B cell (primary cell): ENCODE results near the gene PTGFRN. TPM values are rescaled to one million over a fixed set of nuclear protein-coding genes. Genes with fewer than 3 reads are reported as not detected.

Source experiments
- ATAC-seq: fragments of 200-7000 bp; cut with Tn5 transposase; one replicate; pipeline ENCODE4 v1.10.0; 2021; ENCODE audit warnings: low read depth, mild to moderate bottlenecking, moderate number of reproducible peaks, moderate library complexity
- CTCF ChIA-PET: fragments of 350-600 bp; sonication (Branson Sonifier 250); formaldehyde crosslinking; loops from one replicate; lab custom pipeline; 2021; ENCODE audit warnings: antibody characterized with exemption, inconsistent platforms; lab: Charles Lee
- POLR2A ChIA-PET: fragments of 350-600 bp; sonication (Branson Sonifier 250); formaldehyde crosslinking; loops from one replicate; lab custom pipeline; 2021; ENCODE audit warnings: antibody characterized with exemption; lab: Charles Lee
- DNase-seq: peaks from one replicate; pipeline ENCODE4 v3.0.0; 2013
- H2AFZ ChIP-seq: 2 replicates; pipeline ENCODE4 v1.6.1; 2012; ENCODE audit warnings: mild to moderate bottlenecking, low read depth, low read length; ENCODE audit not compliant: insufficient read depth, poor library complexity, severe bottlenecking
- H3K27ac ChIP-seq, 2 donors: 1 replicate in 1 of 2; 2 replicates in 1 of 2; pipeline ENCODE4 v1.5.1; 2012 to 2013; ENCODE audit warnings: low read length in 2 of 2, mild to moderate bottlenecking in 2 of 2, moderate library complexity in 1 of 2
- H3K27me3 ChIP-seq, 4 experiments: fragments of 200-600 bp in 1 of 4; sonication (generic) in 1 of 4; replicated peaks in 1 of 4; 1 replicate in 2 of 4; 2 replicates in 2 of 4; pipeline versions ENCODE4 v1.6.1 to v1.7.0; 2013 to 2016; ENCODE audit warnings: low read length in 3 of 4, mild to moderate bottlenecking in 2 of 4, mixed read lengths in 1 of 4, moderate library complexity in 1 of 4; ENCODE audit not compliant: insufficient read depth in 4 of 4, control insufficient read depth in 3 of 4; ENCODE audit errors: control extremely low read depth in 1 of 4
- H3K36me3 ChIP-seq, 2 experiments: replicated peaks in 1 of 2; 1 replicate in 1 of 2; 2 replicates in 1 of 2; pipeline versions ENCODE4 v1.6.1 to v1.7.1; 2013; ENCODE audit warnings: low read length in 1 of 2; ENCODE audit not compliant: insufficient read depth in 2 of 2, control insufficient read depth in 1 of 2; ENCODE audit errors: control extremely low read depth in 1 of 2, extremely low read depth in 1 of 2
- H3K4me1 ChIP-seq, 2 donors: fragments of 200-600 bp in 1 of 2; sonication (generic) in 1 of 2; 1 replicate in 1 of 2; 2 replicates in 1 of 2; pipeline versions ENCODE4 v1.5.1 to v1.6.1; 2013 to 2017; ENCODE audit warnings: low read length in 2 of 2; ENCODE audit not compliant: control insufficient read depth in 2 of 2, insufficient read depth in 2 of 2
- H3K4me2 ChIP-seq: replicated peaks from 2 replicates; pipeline ENCODE3; 2012; ENCODE audit warnings: mild to moderate bottlenecking, low read depth, low read length; ENCODE audit not compliant: poor library complexity, severe bottlenecking
- H3K4me3 ChIP-seq, 5 experiments: fragments of 200-600 bp in 1 of 5; sonication (generic) in 1 of 5; 1 replicate in 3 of 5; 2 replicates in 2 of 5; pipeline versions ENCODE4 v1.5.1 to v1.7.0; 2011 to 2016; ENCODE audit warnings: low read length in 4 of 5, mild to moderate bottlenecking in 4 of 5, low read depth in 2 of 5, control low read depth in 1 of 5, moderate library complexity in 1 of 5; ENCODE audit not compliant: insufficient read depth in 1 of 5; ENCODE audit errors: control extremely low read depth in 1 of 5, extremely low read depth in 1 of 5
- H3K79me2 ChIP-seq: fragments of 200-600 bp; sonication (generic); one replicate; pipeline ENCODE4 v1.6.0; 2016; ENCODE audit warnings: low read length; ENCODE audit not compliant: control insufficient read depth, insufficient read depth
- H3K9ac ChIP-seq: fragments of 200-600 bp; sonication (generic); 2 replicates; pipeline ENCODE4 v1.6.1; 2017; ENCODE audit warnings: mild to moderate bottlenecking, low read length, moderate library complexity
- H3K9me3 ChIP-seq, 3 donors: one replicate each; pipeline versions ENCODE4 v1.6.1 to v1.7.1; 2013; ENCODE audit warnings: low read length in 2 of 3; ENCODE audit not compliant: control insufficient read depth in 2 of 3, insufficient read depth in 1 of 3; ENCODE audit errors: control extremely low read depth in 1 of 3
- H4K20me1 ChIP-seq: 2 replicates; pipeline ENCODE4 v1.6.0; 2012; ENCODE audit warnings: mild to moderate bottlenecking, low read length; ENCODE audit not compliant: insufficient read depth, control insufficient read depth, poor library complexity, severe bottlenecking
- H3K27ac Mint-ChIP-seq: one replicate; pipeline ENCODE4 v1.8.0; 2021; ENCODE audit warnings: mixed read lengths
- H3K27me3 Mint-ChIP-seq: one replicate; pipeline ENCODE4 v1.8.0; 2021; ENCODE audit warnings: mixed read lengths
- H3K4me1 Mint-ChIP-seq: one replicate; pipeline ENCODE4 v1.8.0; 2021; ENCODE audit warnings: mixed read lengths
- H3K4me3 Mint-ChIP-seq: one replicate; pipeline ENCODE4 v1.8.0; 2021; ENCODE audit warnings: mixed read lengths
- H3K9me3 Mint-ChIP-seq: one replicate; pipeline ENCODE4 v1.8.0; 2022; ENCODE audit warnings: mixed read lengths; ENCODE audit not compliant: insufficient read depth
- EZH2 ChIP-seq: IDR thresholded peaks from 2 replicates; pipeline ENCODE4 v1.6.1; 2012; ENCODE audit warnings: borderline replicate concordance, low read depth, mild to moderate bottlenecking, moderate library complexity, low read length; ENCODE audit not compliant: insufficient read depth, poor library complexity, severe bottlenecking
- WGBS: methylation state at CpG from one replicate; pipeline ENCODE4 v1.1.5; 2013; ENCODE audit warnings: missing lambda C conversion rate; ENCODE audit not compliant: insufficient coverage; 5-methylcytosine and 5-hydroxymethylcytosine counted together
- intact Hi-C: fragments of 100-400 bp; cut with micrococcal nuclease; formaldehyde crosslinking; loops from one replicate; pipeline ENCODE4 v1.10.0; 2022
- polyA plus RNA-seq: library from polyadenylated mRNA; depleted of rRNA; stranded (reverse); fragments of >200 nt; gene quantifications from 2 replicates; pipeline ENCODE4 v1.2.3, GENCODE V29; 2012
- total RNA-seq, 2 donors: library from RNA; stranded (reverse); fragments of 120-200 nt in 1 of 2; gene quantifications; 1 replicate in 1 of 2; 2 replicates in 1 of 2; pipeline versions ENCODE4 v1.2.3 to v1.2.4, GENCODE V29; 2013 to 2022
- TF ChIP-seq, protein P1 (sequence below): fragments of 200-600 bp; IDR thresholded peaks from one replicate; pipeline ENCODE4 v1.8.0; 2022; ENCODE audit warnings: antibody characterized with exemption, mild to moderate bottlenecking

PTGFRN gene
- total and polyA plus RNA-seq, 2 donors (not counting 1 experiment from before 2014, with no cell fraction given), result 0.17 TPM; not detected in 1

DNA sequence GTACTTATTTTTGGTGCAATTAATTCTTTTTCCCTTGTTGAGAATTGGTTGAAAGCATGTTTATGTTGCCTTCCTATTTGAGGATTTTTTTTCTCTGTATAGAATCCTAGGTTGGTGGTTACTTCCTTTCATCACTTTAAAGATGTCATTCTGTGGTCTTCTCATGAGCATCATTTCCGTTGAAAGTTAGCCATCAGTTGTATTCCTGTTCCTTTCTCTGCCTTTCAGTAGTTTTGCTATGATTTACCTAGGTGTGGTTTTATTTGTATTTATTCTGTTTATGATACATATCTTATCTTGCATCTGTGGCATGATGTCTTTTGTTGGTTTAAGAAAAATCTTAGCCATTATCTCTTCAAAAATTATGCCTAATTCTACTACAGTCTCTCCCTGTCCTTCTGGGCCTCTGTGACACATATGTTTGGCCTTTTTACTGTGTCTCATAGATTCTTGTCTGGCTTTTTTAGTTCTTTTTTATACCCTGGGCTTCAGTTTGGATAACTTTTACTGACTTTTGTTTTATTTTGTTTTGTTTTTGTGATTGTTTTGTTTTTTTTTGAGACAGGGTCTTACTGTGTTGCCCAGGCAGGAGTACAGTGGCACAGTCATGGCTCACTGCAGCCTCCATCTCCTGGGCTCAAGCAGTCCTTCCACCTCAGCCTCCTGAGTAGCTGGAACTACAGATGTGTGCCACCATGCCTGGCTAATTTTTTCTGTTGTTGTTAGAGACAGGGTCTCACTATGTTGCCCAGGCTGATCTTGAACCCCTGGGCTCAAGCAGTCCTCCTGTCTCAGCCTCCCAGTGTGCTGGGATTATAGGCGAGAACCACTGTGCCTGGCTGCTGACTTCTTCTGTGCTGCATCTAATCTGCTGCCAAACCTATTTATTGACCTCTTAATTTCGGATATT, 24.1 kb downstream of the PTGFRN start:
- H4K20me1 ChIP-seq, result no peaks in the 10 kb centered on the region

More for the DNA sequence above, 24.1 kb downstream of the PTGFRN start:
- Histone ChIP-seq H2AFZ (no peak overlapping the region), H3K36me3 (no peaks in the 10 kb centered on the region), H3K4me2 (no peak overlapping the region), H3K9me3 (no peaks in the 10 kb centered on the region), H3K27ac (no peak overlapping the region), H3K9ac (no peak overlapping the region), H3K4me3 (no peak overlapping the region), H3K79me2 (no peaks in the 10 kb centered on the region), H3K27me3 (peaks cover 0 to 5% (median 0%) of the 10 kb centered on the region in 4 experiments), H3K4me1 (no peaks in the 10 kb centered on the region)
- TF ChIP-seq, protein P1, sequence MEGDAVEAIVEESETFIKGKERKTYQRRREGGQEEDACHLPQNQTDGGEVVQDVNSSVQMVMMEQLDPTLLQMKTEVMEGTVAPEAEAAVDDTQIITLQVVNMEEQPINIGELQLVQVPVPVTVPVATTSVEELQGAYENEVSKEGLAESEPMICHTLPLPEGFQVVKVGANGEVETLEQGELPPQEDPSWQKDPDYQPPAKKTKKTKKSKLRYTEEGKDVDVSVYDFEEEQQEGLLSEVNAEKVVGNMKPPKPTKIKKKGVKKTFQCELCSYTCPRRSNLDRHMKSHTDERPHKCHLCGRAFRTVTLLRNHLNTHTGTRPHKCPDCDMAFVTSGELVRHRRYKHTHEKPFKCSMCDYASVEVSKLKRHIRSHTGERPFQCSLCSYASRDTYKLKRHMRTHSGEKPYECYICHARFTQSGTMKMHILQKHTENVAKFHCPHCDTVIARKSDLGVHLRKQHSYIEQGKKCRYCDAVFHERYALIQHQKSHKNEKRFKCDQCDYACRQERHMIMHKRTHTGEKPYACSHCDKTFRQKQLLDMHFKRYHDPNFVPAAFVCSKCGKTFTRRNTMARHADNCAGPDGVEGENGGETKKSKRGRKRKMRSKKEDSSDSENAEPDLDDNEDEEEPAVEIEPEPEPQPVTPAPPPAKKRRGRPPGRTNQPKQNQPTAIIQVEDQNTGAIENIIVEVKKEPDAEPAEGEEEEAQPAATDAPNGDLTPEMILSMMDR, result no peak
- no peak for TF ChIP-seq EZH2
- no peak for ATAC-seq
- intact Hi-C loops, result no loop called here
- Mint-ChIP-seq H3K27me3 (peaks cover 17% of the 10 kb centered on the region), H3K27ac (no peak overlapping the region), H3K9me3 (no peaks in the 10 kb centered on the region), H3K4me1 (no peaks in the 10 kb centered on the region), H3K4me3 (no peak overlapping the region)
- no peak for DNase-seq
- ChIA-PET CTCF (no interaction called here), POLR2A (interaction anchor here (0.6 kb wide), 1 partner anchor 9 kb away, joined by 3 read pairs; no protein-coding TSS in a partner anchor)
- WGBS, result 83% methylated on average over 1 of the region's 3 CpGs
